Esophagus muscularis mucosa (tissue), 4 donors: Measurements from ENCODE around the gene CLEC4F.

Experiments used
- EP300 ChIP-seq: sonication (generic); formaldehyde crosslinking; IDR thresholded peaks from one replicate; pipeline ENCODE4 v1.6.1; 2017; ENCODE audit warnings: antibody characterized with exemption
- POLR2A ChIP-seq: fragments of 450-650 bp; IDR thresholded peaks from one replicate; pipeline ENCODE4 v1.6.1; 2017; ENCODE audit warnings: antibody characterized with exemption, moderate library complexity, mild to moderate bottlenecking, low read depth
- POLR2AphosphoS5 ChIP-seq, 2 donors: sonication (generic); formaldehyde crosslinking; IDR thresholded peaks; one replicate each; pipeline ENCODE4 v1.6.1; 2017; ENCODE audit warnings: antibody characterized with exemption in 2 of 2
- TF ChIP-seq, protein P1 (sequence below), 3 experiments: fragments of 200-600 bp in 2 of 3; fragments of 450-650 bp in 1 of 3; sonication (generic) in 2 of 3; IDR thresholded peaks; one replicate each; pipeline ENCODE4 v1.5.1; 2017 to 2019; ENCODE audit warnings: antibody characterized with exemption in 3 of 3, mild to moderate bottlenecking in 2 of 3, moderate library complexity in 1 of 3

DNA sequence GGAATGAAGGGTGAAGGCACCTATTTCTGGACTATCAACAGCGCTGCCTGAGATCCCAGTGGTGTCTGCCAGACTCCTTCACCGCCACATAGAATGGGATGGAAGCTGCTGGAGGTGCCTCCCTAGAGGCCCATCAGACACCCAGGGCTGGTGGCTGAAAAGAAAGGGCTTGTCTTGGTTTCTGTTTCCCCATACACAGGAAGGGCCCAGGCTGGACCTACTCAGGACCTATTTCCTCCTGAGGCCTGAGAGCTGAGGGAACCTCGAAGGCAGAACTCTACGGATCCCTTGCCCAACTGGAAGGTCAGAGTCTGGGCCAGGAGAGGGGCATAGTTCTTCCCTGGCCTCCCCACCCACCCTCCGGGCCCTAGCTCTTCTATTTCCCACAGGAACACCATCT is 2.9 kb upstream of the CLEC4F start:
- TF ChIP-seq POLR2A (no peak), POLR2AphosphoS5 (IDR thresholded peaks at IDR 0.05) (no peak), EP300 (no peak)
- TF ChIP-seq, protein P1, sequence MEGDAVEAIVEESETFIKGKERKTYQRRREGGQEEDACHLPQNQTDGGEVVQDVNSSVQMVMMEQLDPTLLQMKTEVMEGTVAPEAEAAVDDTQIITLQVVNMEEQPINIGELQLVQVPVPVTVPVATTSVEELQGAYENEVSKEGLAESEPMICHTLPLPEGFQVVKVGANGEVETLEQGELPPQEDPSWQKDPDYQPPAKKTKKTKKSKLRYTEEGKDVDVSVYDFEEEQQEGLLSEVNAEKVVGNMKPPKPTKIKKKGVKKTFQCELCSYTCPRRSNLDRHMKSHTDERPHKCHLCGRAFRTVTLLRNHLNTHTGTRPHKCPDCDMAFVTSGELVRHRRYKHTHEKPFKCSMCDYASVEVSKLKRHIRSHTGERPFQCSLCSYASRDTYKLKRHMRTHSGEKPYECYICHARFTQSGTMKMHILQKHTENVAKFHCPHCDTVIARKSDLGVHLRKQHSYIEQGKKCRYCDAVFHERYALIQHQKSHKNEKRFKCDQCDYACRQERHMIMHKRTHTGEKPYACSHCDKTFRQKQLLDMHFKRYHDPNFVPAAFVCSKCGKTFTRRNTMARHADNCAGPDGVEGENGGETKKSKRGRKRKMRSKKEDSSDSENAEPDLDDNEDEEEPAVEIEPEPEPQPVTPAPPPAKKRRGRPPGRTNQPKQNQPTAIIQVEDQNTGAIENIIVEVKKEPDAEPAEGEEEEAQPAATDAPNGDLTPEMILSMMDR (IDR thresholded peaks at IDR 0.05) = no peak
